A549 (cell line): ENCODE results near the gene C21orf58.

Experiments used
- CEBPB ChIP-seq, 2 experiments: fragments of >200 bp in 1 of 2; sonication (Bioruptor Twin) in 1 of 2; formaldehyde crosslinking in 1 of 2; IDR thresholded peaks; 2 replicates each; pipeline ENCODE4 v1.6.1; 2012 to 2016
- CHD4 ChIP-seq: fragments of 200-600 bp; sonication (generic); IDR thresholded peaks from 2 replicates; pipeline ENCODE4 v1.6.1; 2016; ENCODE audit warnings: antibody characterized with exemption, mild to moderate bottlenecking, borderline replicate concordance
- FOXS1 ChIP-seq: fragments of 250-450 bp; sonication (Bioruptor Pico); IDR thresholded peaks from 2 replicates; pipeline ENCODE4 v1.5.0; 2020; ENCODE audit warnings: mild to moderate bottlenecking, moderate library complexity
- HOXB13 ChIP-seq: fragments of 250-450 bp; sonication (Bioruptor Pico); IDR thresholded peaks from 2 replicates; pipeline ENCODE4 v1.5.0; 2020; ENCODE audit warnings: low read depth, mild to moderate bottlenecking, moderate library complexity
- JUN ChIP-seq, 2 experiments: fragments of >200 bp; sonication (Bioruptor Twin); formaldehyde crosslinking; IDR thresholded peaks; 2 replicates in 1 of 2; 3 replicates in 1 of 2; pipeline ENCODE4 v1.6.1; 2016 to 2017
- POLR2A ChIP-seq: IDR thresholded peaks from 2 replicates; pipeline ENCODE4 v1.6.1; 2012; ENCODE audit warnings: mild to moderate bottlenecking, low read length
- RARB ChIP-seq: fragments of 250-450 bp; sonication (Bioruptor Pico); IDR thresholded peaks from 2 replicates; pipeline ENCODE4 v1.8.0; 2021; ENCODE audit warnings: mild to moderate bottlenecking, moderate library complexity
- TF ChIP-seq, protein P1 (sequence below): fragments of >200 bp; sonication (Bioruptor Twin); formaldehyde crosslinking; IDR thresholded peaks from 3 replicates; pipeline ENCODE4 v1.5.1; 2016

GRCh38 chr21:46366966-46367365, 43.3 kb upstream of the C21orf58 start:
- TF ChIP-seq POLR2A = no peak
- no peak for TF ChIP-seq HOXB13 (CRISPR knock-in tag)
- TF ChIP-seq, protein P1, sequence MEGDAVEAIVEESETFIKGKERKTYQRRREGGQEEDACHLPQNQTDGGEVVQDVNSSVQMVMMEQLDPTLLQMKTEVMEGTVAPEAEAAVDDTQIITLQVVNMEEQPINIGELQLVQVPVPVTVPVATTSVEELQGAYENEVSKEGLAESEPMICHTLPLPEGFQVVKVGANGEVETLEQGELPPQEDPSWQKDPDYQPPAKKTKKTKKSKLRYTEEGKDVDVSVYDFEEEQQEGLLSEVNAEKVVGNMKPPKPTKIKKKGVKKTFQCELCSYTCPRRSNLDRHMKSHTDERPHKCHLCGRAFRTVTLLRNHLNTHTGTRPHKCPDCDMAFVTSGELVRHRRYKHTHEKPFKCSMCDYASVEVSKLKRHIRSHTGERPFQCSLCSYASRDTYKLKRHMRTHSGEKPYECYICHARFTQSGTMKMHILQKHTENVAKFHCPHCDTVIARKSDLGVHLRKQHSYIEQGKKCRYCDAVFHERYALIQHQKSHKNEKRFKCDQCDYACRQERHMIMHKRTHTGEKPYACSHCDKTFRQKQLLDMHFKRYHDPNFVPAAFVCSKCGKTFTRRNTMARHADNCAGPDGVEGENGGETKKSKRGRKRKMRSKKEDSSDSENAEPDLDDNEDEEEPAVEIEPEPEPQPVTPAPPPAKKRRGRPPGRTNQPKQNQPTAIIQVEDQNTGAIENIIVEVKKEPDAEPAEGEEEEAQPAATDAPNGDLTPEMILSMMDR = no peak
- TF ChIP-seq FOXS1 = no peak
- no peak for TF ChIP-seq RARB (CRISPR knock-in tag)
- no peak for TF ChIP-seq CHD4
- no peak for TF ChIP-seq CEBPB (IDR thresholded peaks at IDR 0.05)
- TF ChIP-seq JUN (IDR thresholded peaks at IDR 0.05) = no peak
